GM19035 (cell line): ENCODE results near the gene MRPL11.

Experiments used
- ATAC-seq: cut with Tn5 transposase; IDR thresholded peaks from one replicate; pipeline ENCODE4 v1.9.1; 2021; ENCODE audit not compliant: unreplicated experiment

The MRPL11 gene

DNA sequence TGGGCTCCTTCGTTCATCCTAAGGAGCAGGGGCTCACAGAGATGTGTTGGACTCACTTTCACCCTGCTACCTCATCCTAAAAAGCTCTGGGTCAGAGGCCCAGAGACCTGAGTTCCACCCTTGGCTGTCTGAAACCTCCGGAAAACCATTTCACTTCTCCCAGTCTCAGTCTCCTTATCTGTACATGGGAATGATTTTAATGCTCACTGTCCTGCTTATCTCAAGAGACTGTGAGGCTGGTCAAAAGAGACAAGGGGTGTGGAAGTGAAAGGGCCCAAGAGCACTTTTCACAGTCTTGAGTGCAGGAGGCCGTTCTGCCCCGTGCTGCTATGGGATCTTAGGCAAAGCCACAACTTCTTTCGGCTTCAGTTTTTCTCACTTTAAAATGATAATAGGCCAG is 31.0 kb downstream of the MRPL11 start:
- no peak for ATAC-seq

GRCh38 chr11:66393954-66394353 is 44.7 kb downstream of the MRPL11 start:
- ATAC-seq = no peak

DNA sequence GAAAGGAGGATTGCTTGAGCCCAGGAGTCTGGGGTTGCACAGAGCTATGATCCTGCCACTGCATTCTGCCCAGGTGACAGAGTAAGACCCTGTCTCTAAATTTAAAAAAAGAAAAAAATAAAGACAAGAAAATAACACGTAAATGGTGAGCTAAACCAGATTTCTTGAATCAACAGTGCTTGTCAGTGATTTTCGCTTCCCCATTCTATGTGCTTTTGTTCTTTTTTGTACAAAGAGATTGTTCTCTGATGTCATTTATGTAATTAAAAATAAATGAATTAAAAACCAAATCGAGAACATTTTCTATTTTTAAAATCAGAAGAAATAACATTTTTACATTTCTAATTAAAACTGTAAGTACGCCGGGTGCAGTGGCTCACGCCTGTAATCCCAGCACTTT is 47.3 kb downstream of the MRPL11 start:
- no peak for ATAC-seq

DNA sequence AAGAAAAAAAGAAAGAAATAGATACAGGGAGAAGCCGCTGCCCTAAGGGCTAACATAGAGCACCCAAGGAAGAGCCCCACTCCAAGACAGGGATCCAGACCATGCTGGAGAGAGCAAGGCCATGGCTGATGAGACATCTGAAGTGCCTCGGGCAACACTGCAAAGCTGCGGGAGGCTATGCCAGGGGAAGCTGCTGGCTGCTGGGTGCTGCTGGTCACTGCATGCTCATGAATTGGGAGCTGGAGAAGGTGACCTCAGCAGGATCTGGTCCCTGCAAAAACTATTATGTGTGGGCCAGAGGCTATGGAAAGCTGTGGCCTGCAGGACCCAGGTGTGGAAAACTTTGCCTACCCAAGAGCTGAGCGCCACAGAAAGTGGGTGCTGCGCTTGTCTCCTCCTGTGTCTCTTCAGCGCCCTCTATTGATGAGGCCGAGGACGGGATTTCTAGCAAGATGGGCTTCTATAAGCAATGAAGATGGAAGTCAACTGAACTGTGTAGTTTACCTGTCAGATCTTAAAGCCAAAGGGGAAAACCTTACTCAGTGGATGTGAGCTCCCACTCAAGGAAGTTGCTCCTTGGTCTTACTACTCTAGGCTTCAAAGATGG is 49.8 kb downstream of the MRPL11 start:
- ATAC-seq = no peak

- no peak for ATAC-seq
These were observed 52.2 kb downstream of the MRPL11 start for GRCh38 chr11:66386171-66387069.
